SU-DHL-6 (cell line): ENCODE results near the gene IP6K1.

Experiments
- CTCF ChIP-seq: fragments of 200-600 bp; sonication (generic); IDR thresholded peaks from one replicate; pipeline ENCODE4 v1.5.1; 2017; ENCODE audit warnings: antibody characterized with exemption, mild to moderate bottlenecking, low read length, moderate library complexity; ENCODE audit not compliant: insufficient read depth, poor library complexity, severe bottlenecking
- EZH2phosphoT487 ChIP-seq: fragments of 200-600 bp; sonication (generic), shearing (Covaris generic); conservative IDR thresholded peaks from 2 replicates; pipeline ENCODE4 v1.6.1; 2018; ENCODE audit warnings: mild to moderate bottlenecking, antibody characterized with exemption, low read length, moderate library complexity, mixed read lengths

- TF ChIP-seq CTCF (no peak), EZH2phosphoT487 (no peak)
These were observed 81.7 kb downstream of the IP6K1 start for GRCh38 chr3:49704629-49705028.
